Hepatocyte (in vitro differentiated cells): Measurements from ENCODE around the gene WDR26.

Source experiments
- EZH2 ChIP-seq: fragments of 200-600 bp; sonication (generic); IDR thresholded peaks from 2 replicates; pipeline ENCODE4 v1.6.1; 2016; ENCODE audit warnings: antibody characterized with exemption, mild to moderate bottlenecking, borderline replicate concordance
- TF ChIP-seq, protein P1 (sequence below): fragments of 200-600 bp; sonication (generic); IDR thresholded peaks from 2 replicates; pipeline ENCODE4 v1.5.1; 2016; ENCODE audit warnings: antibody characterized with exemption, mild to moderate bottlenecking; ENCODE audit not compliant: poor library complexity

DNA sequence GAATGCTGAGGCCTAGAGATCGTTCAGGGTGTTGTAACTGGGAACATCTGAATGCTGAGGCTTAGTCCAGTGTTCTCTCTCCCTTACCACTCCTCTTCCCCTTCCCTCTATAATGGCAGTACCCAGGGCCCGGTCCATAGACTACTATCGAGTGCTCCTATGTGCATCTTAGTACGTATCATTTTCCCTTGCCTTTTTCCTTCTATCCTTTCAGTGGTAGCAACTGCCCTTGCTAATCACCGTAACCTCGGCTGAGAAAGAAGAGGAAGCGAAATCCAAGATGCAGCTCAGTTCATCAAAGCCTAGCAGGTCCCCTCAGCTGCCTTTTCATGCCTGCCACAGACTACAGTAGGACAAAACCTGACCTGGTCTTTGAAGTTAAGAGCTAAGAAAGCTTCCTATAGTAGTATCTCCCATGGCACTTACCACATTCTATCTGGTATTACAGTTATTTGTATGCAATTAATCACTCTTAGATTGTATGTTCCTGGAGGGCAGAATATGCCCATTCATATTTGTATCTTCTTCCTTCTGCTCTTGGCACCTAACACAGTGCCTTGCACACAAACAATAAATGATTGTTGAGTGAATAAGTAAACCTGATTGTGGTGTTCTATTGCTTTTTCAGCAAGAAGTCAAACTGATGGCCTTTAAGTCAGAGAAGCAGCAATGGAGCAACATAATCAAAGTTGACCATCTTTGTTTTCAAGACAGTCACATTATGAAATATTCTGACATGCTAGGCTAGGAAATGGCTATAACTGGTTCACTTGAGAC lies 55.6 kb downstream of the WDR26 start:
- TF ChIP-seq EZH2: no peak
- TF ChIP-seq, protein P1, sequence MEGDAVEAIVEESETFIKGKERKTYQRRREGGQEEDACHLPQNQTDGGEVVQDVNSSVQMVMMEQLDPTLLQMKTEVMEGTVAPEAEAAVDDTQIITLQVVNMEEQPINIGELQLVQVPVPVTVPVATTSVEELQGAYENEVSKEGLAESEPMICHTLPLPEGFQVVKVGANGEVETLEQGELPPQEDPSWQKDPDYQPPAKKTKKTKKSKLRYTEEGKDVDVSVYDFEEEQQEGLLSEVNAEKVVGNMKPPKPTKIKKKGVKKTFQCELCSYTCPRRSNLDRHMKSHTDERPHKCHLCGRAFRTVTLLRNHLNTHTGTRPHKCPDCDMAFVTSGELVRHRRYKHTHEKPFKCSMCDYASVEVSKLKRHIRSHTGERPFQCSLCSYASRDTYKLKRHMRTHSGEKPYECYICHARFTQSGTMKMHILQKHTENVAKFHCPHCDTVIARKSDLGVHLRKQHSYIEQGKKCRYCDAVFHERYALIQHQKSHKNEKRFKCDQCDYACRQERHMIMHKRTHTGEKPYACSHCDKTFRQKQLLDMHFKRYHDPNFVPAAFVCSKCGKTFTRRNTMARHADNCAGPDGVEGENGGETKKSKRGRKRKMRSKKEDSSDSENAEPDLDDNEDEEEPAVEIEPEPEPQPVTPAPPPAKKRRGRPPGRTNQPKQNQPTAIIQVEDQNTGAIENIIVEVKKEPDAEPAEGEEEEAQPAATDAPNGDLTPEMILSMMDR: no peak
